NK-92 (cell line): Measurements from ENCODE around the gene SNTA1.
"Not testable (repeated sequence)": the region's sequence is repeated elsewhere in the genome, so short reads cannot be mapped to it uniquely, and the experiment has no call there.

Source experiments
- DNase-seq: peaks from one replicate; lab custom pipeline; 2025; ENCODE audit not compliant: unreplicated experiment; lab: John Stamatoyannopoulos, UW

SNTA1 gene

DNA sequence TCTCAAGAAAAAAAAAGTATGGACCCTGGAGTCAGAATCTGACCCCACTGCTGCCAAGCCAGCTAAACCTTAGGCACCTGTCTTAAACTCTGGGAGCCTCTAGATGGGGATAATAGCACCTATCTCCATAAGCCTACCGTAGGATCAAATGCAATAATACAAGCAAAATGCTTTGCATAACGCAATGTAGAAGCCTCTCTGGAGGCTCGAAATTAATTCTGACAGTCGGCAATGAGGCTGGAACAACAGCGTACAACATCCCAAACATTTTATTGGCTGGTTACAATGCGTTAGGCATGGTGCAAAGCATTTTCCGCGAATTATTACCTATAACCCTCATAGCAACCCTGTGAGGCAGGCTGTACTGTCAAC, 42.8 kb downstream of the SNTA1 start:
- DNase-seq: no peak

DNA sequence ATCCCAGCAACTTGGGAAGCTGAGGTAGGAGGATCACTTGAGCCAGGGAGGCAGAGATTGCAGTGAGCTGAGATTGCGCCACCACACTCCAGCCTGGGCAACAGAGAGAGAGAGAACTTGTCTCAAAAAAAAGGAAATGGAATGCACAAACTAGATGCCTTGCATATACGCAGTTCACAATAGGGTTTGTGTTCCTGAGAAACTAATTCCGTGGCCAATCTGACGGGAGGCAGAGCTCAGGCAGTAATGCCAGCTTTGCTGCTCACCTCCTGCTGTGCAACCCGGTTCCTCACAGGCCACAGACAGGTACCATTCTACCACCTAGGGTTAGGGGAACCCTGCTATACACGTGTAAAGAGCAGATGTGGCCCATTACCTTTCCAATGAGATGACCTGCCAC, 43.6 kb downstream of the SNTA1 start:
- DNase-seq: no peak

DNA sequence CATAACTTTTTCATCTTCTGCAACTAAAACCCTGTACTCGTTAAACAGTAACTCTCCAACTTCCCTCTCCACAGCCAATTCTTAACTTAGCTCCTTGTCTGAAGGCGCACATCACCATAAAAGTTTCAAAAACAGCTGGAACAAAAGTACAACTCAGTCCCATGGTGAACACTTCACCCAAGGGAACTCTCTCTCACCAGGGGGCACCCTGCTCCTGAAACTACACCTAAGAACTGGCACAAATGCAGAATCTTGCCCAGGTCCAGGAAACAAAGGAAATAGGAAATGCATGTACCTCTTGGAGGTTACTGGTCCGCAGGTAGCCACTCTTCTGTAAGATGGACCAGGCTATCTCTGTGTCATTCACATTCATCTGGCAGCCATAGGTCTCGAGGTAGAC, 48.8 kb downstream of the SNTA1 start:
- DNase-seq: no peak

GRCh38 chr20:33393609-33394008, 50.0 kb downstream of the SNTA1 start:
- no peak for DNase-seq

DNA sequence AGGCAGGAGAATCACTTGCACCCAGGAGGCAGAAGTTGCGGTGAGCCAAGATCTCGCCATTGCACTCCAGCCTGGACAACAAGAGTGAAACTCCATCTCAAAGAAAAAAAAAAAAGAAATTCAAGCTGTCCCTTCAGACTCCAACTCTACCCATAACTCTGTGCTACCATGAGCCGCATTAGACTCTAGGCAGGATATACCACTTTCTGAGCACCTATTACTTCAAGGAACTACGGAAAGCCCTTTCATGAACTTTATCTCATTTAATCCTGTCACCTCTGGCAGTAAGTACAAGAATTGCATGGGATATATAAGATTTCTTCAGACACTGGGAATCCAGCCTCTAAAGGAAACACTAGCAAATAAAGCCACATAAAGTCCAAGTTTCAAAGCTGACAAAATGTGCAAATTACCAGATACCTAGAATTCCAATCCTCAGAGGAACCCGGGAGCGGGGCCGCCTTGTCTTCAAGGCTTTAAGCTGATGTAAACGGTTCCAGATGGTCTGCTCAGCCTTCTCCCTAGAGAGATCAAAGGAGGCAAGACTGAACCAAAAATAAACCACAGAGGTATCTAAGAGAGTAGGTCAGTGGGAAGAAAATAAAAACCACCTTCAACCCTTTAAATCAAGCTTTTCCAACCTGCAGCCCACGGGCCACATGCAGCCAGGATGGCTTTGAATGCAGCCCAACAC, 51.7 kb downstream of the SNTA1 start:
- no peak for DNase-seq

- not testable (repeated sequence) for DNase-seq
Observed at GRCh38 chr20:33389326-33389725, 54.2 kb downstream of the SNTA1 start.

DNA sequence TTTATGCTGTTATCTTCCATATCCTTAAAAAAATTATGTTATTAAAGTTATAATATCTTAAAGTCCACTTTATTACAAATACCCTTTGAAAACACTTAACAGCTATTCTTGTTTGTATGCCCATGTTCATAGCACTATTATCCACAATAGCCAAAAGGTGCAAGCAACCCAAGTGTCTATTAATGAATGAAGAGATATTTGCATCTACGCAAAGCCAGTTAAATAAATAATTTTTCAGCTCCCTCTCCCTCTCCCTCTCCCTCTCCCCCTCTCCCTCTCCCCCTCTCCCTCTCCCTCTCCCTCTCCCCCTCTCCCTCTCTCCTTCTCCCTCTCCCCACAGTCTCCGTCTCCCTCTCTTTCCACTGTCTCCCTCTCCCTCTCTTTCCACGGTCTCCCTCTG, 55.3 kb downstream of the SNTA1 start:
- no peak for DNase-seq

GRCh38 chr20:33387177-33387576, 56.4 kb downstream of the SNTA1 start:
- no peak for DNase-seq

DNA sequence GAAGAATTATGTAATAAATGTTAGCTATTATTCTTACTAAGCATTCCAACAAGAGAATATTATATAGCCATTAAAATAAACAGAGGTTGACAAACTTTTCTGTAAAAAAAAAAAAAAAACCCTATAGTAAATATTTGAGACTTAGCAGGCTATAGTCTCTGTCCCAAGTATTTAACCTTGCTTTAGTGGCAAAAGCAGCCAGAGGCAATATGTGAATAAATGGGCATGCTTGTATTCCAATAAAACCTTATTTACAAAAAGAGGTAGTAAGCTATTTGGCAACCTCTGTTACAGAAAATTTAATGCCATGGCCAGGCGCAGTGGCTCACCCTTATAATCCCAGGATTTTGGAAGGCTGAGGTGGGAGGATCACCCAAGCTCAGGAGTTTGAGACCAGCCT, 56.9 kb downstream of the SNTA1 start:
- no peak for DNase-seq

DNA sequence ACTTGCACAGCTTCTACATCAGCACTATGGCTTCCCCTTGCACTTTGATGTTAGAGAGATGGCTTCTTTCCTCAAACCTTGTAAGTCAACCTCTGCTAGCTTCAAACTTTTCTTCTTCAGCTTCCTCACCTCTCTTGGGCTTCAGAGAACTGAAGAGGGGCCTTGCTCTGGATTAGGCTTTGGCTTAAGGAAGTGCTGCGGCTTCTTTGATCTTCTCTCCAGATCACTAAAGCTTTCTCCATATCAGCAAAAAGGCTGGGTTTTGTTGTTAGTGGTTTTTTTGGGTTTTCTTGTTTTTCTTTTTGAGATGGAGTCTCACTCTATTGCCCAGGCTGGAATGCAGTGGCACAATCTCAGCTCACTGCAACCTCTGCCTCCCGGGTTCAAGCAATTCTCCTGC, 66.2 kb downstream of the SNTA1 start:
- DNase-seq: no peak

GRCh38 chr20:33373735-33374605, 69.6 kb downstream of the SNTA1 start:
- no peak for DNase-seq

DNA sequence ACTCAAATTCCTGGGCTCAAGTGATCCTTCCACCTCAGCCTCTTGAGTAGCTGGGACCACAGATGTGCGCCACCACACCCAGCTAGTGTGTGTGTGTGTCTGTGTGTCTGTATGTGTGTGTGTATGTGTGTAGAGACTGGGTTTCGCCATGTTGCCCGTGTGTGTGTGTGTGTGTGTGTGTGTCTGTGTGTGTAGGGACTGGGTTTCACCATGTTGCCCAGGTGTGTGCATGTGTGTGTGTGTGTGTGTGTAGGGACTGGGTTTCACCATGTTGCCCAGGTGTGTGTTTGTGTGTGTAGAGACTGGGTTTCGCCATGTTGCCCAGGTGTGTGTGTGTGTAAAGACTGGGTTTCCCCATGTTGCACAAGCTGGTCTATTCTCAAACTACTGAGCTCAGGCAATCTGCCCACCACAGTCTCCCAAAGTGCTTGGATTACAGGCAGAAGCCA, 70.5 kb downstream of the SNTA1 start:
- DNase-seq: no peak

- DNase-seq: no peak
Observed at GRCh38 chr20:33370291-33370690, 73.3 kb downstream of the SNTA1 start.

DNA sequence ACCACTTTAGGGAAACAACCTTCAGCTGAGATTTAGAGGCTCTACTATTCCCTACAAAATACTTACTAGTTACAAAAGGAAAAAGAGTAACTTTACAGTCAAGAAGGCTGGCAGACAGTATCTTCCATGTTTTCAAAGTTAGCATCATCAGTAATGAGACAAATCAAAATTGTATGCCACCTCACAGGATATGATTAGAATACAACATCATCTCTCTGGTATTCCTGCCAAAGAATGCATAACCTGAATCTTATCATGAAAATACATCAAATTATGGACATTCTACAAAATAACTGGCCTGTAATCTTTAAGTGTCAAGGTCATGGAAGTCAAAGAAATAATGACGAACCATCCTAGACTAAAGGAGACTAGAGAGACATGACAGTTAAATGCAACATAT, 80.7 kb downstream of the SNTA1 start:
- DNase-seq: no peak

- no peak for DNase-seq
Observed at GRCh38 chr20:33359399-33360261, 83.9 kb downstream of the SNTA1 start.
